IPS-18c (cell line): ENCODE results near the gene ZBTB11.
A peak's percentile ranks its signal among the peaks of the same experiment; 100 is the strongest.
"Not testable (repeated sequence)": the region's sequence is repeated elsewhere in the genome, so short reads cannot be mapped to it uniquely, and the experiment has no call there.

Source experiments
- H3K4me3 ChIP-seq: 2 replicates; pipeline ENCODE4 v1.7.0; 2013; ENCODE audit warnings: low read depth, mild to moderate bottlenecking, low read length, moderate library complexity; ENCODE audit not compliant: insufficient read depth
- H3K9me3 ChIP-seq: one replicate; pipeline ENCODE4 v1.6.1; 2013; ENCODE audit warnings: mild to moderate bottlenecking, low read length, moderate library complexity; ENCODE audit not compliant: control insufficient read depth, insufficient read depth

The ZBTB11 gene

GRCh38 chr3:101694836-101695235, 17.9 kb upstream of the ZBTB11 start:
- H3K4me3 ChIP-seq, H3K9me3 ChIP-seq: not testable (repeated sequence)

GRCh38 chr3:101693540-101693939, 16.6 kb upstream of the ZBTB11 start:
- not testable (repeated sequence) for H3K4me3 ChIP-seq, H3K9me3 ChIP-seq

- not testable (repeated sequence) for H3K4me3 ChIP-seq
Measured at GRCh38 chr3:101691685-101692671, 15.0 kb upstream of the ZBTB11 start.

GRCh38 chr3:101690972-101691371, 14.0 kb upstream of the ZBTB11 start:
- no peak overlapping the region for H3K4me3 ChIP-seq
- no peaks in the 10 kb centered on the region for H3K9me3 ChIP-seq

More at GRCh38 chr3:101691685-101692671, 15.0 kb upstream of the ZBTB11 start:
- not testable (repeated sequence) for H3K9me3 ChIP-seq

GRCh38 chr3:101689286-101689685, 12.4 kb upstream of the ZBTB11 start:
- Histone ChIP-seq H3K9me3 (no peaks in the 10 kb centered on the region), H3K4me3 (no peak overlapping the region)

- no peaks in the 10 kb centered on the region for H3K9me3 ChIP-seq
- H3K4me3 ChIP-seq = peak overlapping the region; percentile 85; the same call in 1 of the 2 replicates
Measured at GRCh38 chr3:101687142-101687931, 10.4 kb upstream of the ZBTB11 start.

- Histone ChIP-seq H3K4me3 (peak overlapping the region; percentile 85), H3K9me3 (no peaks in the 10 kb centered on the region)
Measured at GRCh38 chr3:101685870-101686307, 9.0 kb upstream of the ZBTB11 start.

- H3K4me3 ChIP-seq = peak overlapping the region; percentile 85
- H3K9me3 ChIP-seq = no peaks in the 10 kb centered on the region
Measured at GRCh38 chr3:101685050-101685400, 8.1 kb upstream of the ZBTB11 start.

GRCh38 chr3:101680466-101680865, 3.5 kb upstream of the ZBTB11 start:
- H3K4me3 ChIP-seq = no peak overlapping the region
- no peaks in the 10 kb centered on the region for H3K9me3 ChIP-seq

GRCh38 chr3:101678837-101679236, 1.9 kb upstream of the ZBTB11 start:
- not testable (repeated sequence) for H3K4me3 ChIP-seq, H3K9me3 ChIP-seq

GRCh38 chr3:101677436-101678286, 729 bp upstream of the ZBTB11 start:
- H3K9me3 ChIP-seq = no peaks in the 10 kb centered on the region
- H3K4me3 ChIP-seq = peak overlapping the region; percentile 30; the same call in 1 of the 2 replicates

DNA sequence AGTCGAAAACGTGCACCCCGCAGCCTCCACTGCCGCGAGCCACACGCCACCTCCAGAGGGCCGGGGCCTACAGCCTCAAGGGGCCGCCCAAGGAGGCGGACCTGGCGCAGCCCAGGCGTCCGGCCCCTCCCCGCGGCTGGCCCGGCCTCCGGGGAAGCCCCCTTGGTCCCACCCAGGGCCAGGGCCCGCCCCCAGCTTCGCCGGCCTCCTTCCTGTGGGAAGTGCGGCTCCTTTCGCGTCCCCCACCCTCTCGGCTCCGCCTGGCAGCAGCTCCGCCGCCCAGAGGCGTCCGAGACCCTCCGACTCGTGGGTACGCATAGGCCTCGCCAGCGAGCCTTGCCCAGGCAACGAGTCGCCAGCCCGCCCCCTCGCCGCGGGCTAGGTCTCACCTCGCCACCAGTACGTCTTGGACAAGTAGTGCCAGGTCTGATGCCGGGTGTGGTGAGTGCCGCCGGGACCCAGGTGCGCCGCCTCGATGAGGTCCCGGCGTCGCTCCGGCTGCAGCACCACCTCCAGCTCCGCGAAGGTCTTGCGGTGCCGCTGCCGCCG, 642 bp downstream of the ZBTB11 start:
- no peaks in the 10 kb centered on the region for H3K9me3 ChIP-seq
- H3K4me3 ChIP-seq = peak overlapping the region; percentile 99

GRCh38 chr3:101675709-101676215, 1.2 kb downstream of the ZBTB11 start:
- Histone ChIP-seq H3K4me3 (peak overlapping the region; percentile 99), H3K9me3 (no peaks in the 10 kb centered on the region)

GRCh38 chr3:101674518-101674917, 2.4 kb downstream of the ZBTB11 start:
- H3K9me3 ChIP-seq = no peaks in the 10 kb centered on the region
- no peak overlapping the region for H3K4me3 ChIP-seq

DNA sequence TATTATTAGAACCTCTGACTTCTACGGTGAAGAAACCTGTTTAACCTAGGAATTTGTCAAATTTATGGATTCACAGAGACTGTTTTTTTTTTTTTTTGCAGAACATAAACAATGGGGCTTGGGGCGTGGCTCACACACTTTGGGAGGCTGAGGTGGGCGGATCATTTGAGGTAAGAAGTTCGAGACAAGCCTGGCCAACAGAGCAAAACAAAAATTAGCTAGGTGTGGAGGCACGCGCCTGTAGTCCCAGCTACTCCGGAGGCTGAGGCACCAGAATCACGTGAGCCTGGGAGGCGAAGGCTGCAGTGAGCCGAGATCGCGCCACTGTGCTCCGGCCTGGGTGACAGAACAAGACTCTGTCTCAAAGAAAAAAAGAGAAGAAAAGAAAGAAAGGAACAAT, 3.0 kb downstream of the ZBTB11 start:
- Histone ChIP-seq H3K4me3 (no peak overlapping the region), H3K9me3 (no peaks in the 10 kb centered on the region)

DNA sequence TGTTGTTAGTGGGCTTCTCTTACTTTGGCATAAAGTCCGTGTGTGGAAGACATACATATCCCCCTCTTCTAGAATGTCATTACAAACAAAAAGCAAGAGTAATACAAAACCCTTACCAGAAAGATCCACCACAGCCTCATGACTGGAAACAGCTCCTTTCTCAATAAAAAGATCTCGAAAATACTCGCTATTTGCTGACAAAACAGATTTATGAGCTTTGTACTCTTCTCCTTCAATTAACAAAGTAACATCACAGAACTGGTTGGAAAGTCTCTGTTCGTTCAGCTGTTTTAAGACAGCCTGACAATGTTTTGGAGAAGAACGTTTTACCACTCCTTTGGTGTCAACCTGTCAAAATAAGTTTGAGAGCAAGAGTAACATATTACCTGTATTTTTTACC, 5.9 kb downstream of the ZBTB11 start:
- Histone ChIP-seq H3K9me3 (no peaks in the 10 kb centered on the region), H3K4me3 (no peak overlapping the region)

GRCh38 chr3:101667844-101668243, 9.1 kb downstream of the ZBTB11 start:
- no peaks in the 10 kb centered on the region for H3K9me3 ChIP-seq
- no peak overlapping the region for H3K4me3 ChIP-seq
